ENCODE results near the gene REEP1.

DNA sequence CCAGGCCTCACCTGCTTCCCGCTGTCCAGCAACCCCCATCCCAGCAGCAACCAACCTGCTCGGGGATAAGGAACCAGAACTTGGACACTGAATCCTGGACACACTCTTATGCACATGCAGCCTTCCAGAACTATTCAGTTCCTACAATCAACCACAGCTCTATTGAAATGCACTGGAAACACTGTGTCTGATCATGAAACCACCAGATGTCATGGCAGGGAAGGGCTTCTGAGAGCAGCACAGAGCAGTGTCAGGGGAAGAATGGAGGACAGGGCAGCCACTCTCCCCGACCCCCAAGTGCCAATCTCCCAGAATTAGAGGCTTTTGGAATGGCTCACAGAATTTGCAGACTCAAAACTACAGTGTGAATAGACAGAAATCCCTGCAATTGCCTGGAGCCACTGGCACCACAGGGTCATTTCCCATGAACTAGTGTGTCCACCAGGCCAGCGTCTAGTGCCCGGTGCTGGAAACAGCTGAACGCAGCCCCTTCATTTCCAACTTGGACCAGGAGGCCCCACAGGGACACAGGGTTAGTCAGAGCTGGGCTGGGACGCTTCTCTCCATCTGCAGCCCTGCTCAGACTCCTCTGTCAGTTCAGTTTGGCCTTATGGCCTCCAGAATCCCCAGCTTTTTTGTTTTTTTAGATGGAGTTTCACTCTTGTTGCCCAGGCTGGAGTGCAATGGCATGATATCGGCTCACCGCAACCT lies 112.6 kb downstream of the REEP1 start:
- TF ChIP-seq, protein P1, sequence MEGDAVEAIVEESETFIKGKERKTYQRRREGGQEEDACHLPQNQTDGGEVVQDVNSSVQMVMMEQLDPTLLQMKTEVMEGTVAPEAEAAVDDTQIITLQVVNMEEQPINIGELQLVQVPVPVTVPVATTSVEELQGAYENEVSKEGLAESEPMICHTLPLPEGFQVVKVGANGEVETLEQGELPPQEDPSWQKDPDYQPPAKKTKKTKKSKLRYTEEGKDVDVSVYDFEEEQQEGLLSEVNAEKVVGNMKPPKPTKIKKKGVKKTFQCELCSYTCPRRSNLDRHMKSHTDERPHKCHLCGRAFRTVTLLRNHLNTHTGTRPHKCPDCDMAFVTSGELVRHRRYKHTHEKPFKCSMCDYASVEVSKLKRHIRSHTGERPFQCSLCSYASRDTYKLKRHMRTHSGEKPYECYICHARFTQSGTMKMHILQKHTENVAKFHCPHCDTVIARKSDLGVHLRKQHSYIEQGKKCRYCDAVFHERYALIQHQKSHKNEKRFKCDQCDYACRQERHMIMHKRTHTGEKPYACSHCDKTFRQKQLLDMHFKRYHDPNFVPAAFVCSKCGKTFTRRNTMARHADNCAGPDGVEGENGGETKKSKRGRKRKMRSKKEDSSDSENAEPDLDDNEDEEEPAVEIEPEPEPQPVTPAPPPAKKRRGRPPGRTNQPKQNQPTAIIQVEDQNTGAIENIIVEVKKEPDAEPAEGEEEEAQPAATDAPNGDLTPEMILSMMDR (IDR thresholded peaks at IDR 0.05; ENCODE audit: control extremely low read depth in 1 of 3, insufficient read depth in 1 of 3, low read depth in 1 of 3, low read length in 3 of 3) = no peak
- no peak for TF ChIP-seq POLR2A (IDR thresholded peaks at IDR 0.05; ENCODE audit: control extremely low read depth in 1 of 2, low read depth in 2 of 2, low read length in 2 of 2)
- no peak for TF ChIP-seq CREB1 (IDR thresholded peaks at IDR 0.05)
- TF ChIP-seq PHF8 (conservative IDR thresholded peaks at IDR 0.05; ENCODE audit: low read depth, low read length) = no peak
- no peak for TF ChIP-seq POLR2AphosphoS5 (IDR thresholded peaks at IDR 0.05; ENCODE audit: low read depth, low read length)
- TF ChIP-seq JUN (IDR thresholded peaks at IDR 0.05; ENCODE audit: low read depth, low read length) = no peak
- no peak for TF ChIP-seq ZNF274 (IDR thresholded peaks at IDR 0.05; ENCODE audit: borderline replicate concordance, extremely low read depth, low read length)
- TF ChIP-seq GABPA (IDR thresholded peaks at IDR 0.05; ENCODE audit: borderline replicate concordance, insufficient read depth, low read length) = no peak
- no peak for TF ChIP-seq RFX5 (IDR thresholded peaks at IDR 0.05; ENCODE audit: borderline replicate concordance, low read depth, low read length)

Data from H1 (cell line).